Hematopoietic multipotent progenitor cell treated with erythropoietin and hydrocortisone succinate and interleukin-3 and kit ligand, for 15 days (in vitro differentiated cells): Measurements from ENCODE around the gene CCP110.

Experiments
- DNase-seq: peaks from one replicate; pipeline ENCODE4 v3.0.0-alpha.2; 2015; ENCODE audit warnings: low spot score

Gene CCP110

DNA sequence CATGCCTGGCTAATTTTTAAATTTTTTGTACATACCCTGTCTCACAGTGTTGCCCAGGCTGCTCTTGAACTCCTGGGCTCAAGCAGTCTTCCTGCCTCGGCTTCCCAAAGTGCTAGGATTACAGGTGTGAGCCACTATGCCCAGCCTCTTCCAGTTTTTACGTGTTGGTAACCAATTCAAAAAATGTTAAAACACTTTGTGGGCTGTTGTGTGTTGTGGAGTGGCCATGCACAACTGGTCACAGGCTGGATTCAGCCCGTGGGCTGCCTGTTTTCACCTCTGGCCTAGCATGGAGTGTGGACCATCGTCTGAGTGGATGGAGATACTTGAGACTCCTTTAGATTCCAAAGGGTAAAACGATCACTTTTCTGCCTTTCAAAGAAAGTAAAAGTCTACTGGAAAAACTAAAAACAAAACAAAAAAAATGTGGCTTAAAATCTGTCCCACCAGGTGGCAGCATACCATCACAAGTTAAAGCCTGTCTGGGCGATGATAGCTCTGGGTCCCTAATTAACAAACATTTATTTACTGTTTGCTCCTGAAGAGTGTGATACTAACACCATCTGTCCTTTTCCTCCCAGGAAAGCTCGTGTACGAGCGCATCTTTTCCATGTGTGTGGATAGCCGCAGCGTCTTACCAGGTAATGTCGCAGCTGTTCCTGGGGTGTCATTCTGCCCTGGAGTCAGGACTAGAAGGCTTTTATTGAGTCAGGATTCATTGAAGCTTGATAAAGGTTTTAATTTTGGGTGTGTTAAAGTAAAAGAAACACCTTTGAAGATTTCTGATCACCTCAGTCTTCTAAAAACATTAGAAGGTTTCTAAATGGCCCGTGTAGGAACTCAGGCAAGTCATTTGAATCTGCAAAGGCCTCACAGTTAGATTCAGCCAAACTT, 77.6 kb downstream of the CCP110 start:
- peak; percentile 30 for DNase-seq
